ENCODE data around the gene GRAP. TPM values are rescaled to one million over a fixed set of nuclear protein-coding genes. Genes with fewer than 3 reads are reported as not detected.

The GRAP gene
- total and polyA plus RNA-seq, 10 of the 15 experiments (the other 5 are each of a cell fraction or from before 2014, with no cell fraction given) = 0.58 to 78.3 (median 36.6) TPM

- WGBS (ENCODE audit: insufficient coverage, insufficient replicate concordance, low lambda C conversion rate, missing lambda C conversion rate) = 60% methylated on average over 12 of the region's 12 CpGs
- no peaks in the 10 kb centered on the region for H4K20me1 ChIP-seq (ENCODE audit: control insufficient read depth, insufficient read depth)
- ChIA-PET POLR2A (no interaction called here), RAD21 (ENCODE audit: unreplicated experiment) (no interaction called here), SMC1A (ENCODE audit: uncharacterized antibody, unreplicated experiment) (no interaction called here), CTCF (no interaction called here)
- FAIRE-seq (no peak), DNase-seq (ENCODE audit: low read depth, low spot score) (no peak), ATAC-seq (no peak)
- no peak overlapping the region for H3K27ac ChIP-seq (ENCODE audit: control insufficient read depth, insufficient read depth)
- no peaks in the 10 kb centered on the region for H3K9me3 ChIP-seq (replicated peaks; ENCODE audit: control insufficient read depth, insufficient read depth, low read length)
- intact Hi-C loops (cut with micrococcal nuclease; ENCODE audit: unreplicated experiment) (no loop called here), in situ Hi-C loops (cut with MboI) (no loop called here)
- H3K4me1 ChIP-seq (ENCODE audit: control insufficient read depth, insufficient read depth, low read length) = peaks cover 3% of the 10 kb centered on the region
- no peak overlapping the region for H3K4me3 ChIP-seq
- H3K79me2 ChIP-seq (ENCODE audit: control insufficient read depth, insufficient read depth, low read length) = no peaks in the 10 kb centered on the region
- no peak overlapping the region for H3K4me2 ChIP-seq (ENCODE audit: control insufficient read depth, insufficient read depth)
- H3K36me3 ChIP-seq (ENCODE audit: control insufficient read depth in 2 of 2, insufficient read depth in 2 of 2, low read length in 1 of 2) = no peaks in the 10 kb centered on the region
- TF ChIP-seq IRF5 (IDR thresholded peaks at IDR 0.05; ENCODE audit: borderline replicate concordance) = no peak
- TF ChIP-seq PBX3 (IDR thresholded peaks at IDR 0.05; ENCODE audit: insufficient replicate concordance, low read depth, low read length) = no peak
- no peak for TF ChIP-seq BCL11A (IDR thresholded peaks at IDR 0.05; ENCODE audit: low read depth, low read length)
- TF ChIP-seq ZBTB4 (CRISPR knock-in tag; IDR thresholded peaks at IDR 0.05) = no peak
- no peak for TF ChIP-seq IRF4 (IDR thresholded peaks at IDR 0.05; ENCODE audit: low read depth, low read length)
- TF ChIP-seq NBN (IDR thresholded peaks at IDR 0.05) = no peak
- TF ChIP-seq GATAD2B (conservative IDR thresholded peaks at IDR 0.05; ENCODE audit: low read depth) = no peak
- no peak for TF ChIP-seq E2F8 (IDR thresholded peaks at IDR 0.05; ENCODE audit: low read depth, partially characterized antibody)
- TF ChIP-seq BCL3 (IDR thresholded peaks at IDR 0.05; ENCODE audit: borderline replicate concordance, insufficient read depth, low read depth, low read length, poor library complexity, severe bottlenecking) = no peak
- no peak for TF ChIP-seq NRF1 (conservative IDR thresholded peaks at IDR 0.05; ENCODE audit: low read depth, low read length)
- no peak for TF ChIP-seq MLLT1 (IDR thresholded peaks at IDR 0.05)
- TF ChIP-seq CBFB (IDR thresholded peaks at IDR 0.05; ENCODE audit: low read depth) = no peak
- TF ChIP-seq SPI1 (IDR thresholded peaks at IDR 0.05; ENCODE audit: borderline replicate concordance, insufficient read depth, low read depth, low read length) = no peak
- BruUV-seq (replicated peaks) = no TSS peak
- no peak overlapping the region for H3K9ac ChIP-seq (ENCODE audit: control insufficient read depth, insufficient read depth, low read length)
- no peaks in the 10 kb centered on the region for H3K27me3 ChIP-seq (replicated peaks in 1 of 2; ENCODE audit: control insufficient read depth in 2 of 2, insufficient read depth in 2 of 2, low read length in 1 of 2)
- H2AFZ ChIP-seq (ENCODE audit: control insufficient read depth, low read depth, low read length) = no peak overlapping the region
These were observed 36.8 kb downstream of the GRAP start for GRCh38 chr17:19009970-19010369.
